GM12878 (cell line): Measurements from ENCODE around the gene CFLAR. TPM values are rescaled to one million over a fixed set of nuclear protein-coding genes. Genes with fewer than 3 reads are reported as not detected.

ENCODE experiments used
- ATAC-seq: fragments of 200-7000 bp; cut with Tn5 transposase; 3 replicates; pipeline ENCODE4 v1.9.1; 2020; ENCODE audit warnings: mild to moderate bottlenecking, moderate library complexity
- BruUV-seq: library from RNA; stranded (reverse); fragments of 400-500 nt; replicated peaks from 2 replicates; lab custom pipeline; 2021; lab: Mats Ljungman, UMichigan
- CTCF ChIA-PET: fragments of 300-600 bp; sonication (Branson Sonifier 250); formaldehyde crosslinking; extraction: SDS; loops from one replicate; lab custom pipeline; 2021; ENCODE audit warnings: inconsistent platforms; lab: Yijun Ruan, JAX
- POLR2A ChIA-PET: fragments of 350-600 bp; formaldehyde crosslinking; extraction: SDS; loops from one replicate; lab custom pipeline; 2021; ENCODE audit warnings: inconsistent platforms; lab: Charles Lee
- RAD21 ChIA-PET: fragments of 300-600 bp; sonication (Branson Sonifier 250); formaldehyde crosslinking; loops from one replicate; lab custom pipeline; 2023; ENCODE audit warnings: antibody characterized with exemption; ENCODE audit not compliant: unreplicated experiment; lab: Charles Lee
- SMC1A ChIA-PET: fragments of 300-600 bp; sonication (Branson Sonifier 250); formaldehyde crosslinking; loops from one replicate; lab custom pipeline; 2023; ENCODE audit not compliant: unreplicated experiment, uncharacterized antibody; lab: Charles Lee
- DNase-seq: peaks from one replicate; pipeline ENCODE4 v3.0.0-alpha.2; 2011; ENCODE audit warnings: low read depth, low spot score
- FAIRE-seq: peaks from 3 replicates; lab custom pipeline; 2011; peaks lifted over from hg19 to GRCh38; lab: Jason Lieb, UNC
- H2AFZ ChIP-seq: 2 replicates; pipeline ENCODE4 v1.6.0; 2011; ENCODE audit warnings: low read depth, low read length, control low read depth; ENCODE audit not compliant: control insufficient read depth
- H3K27ac ChIP-seq: 2 replicates; pipeline ENCODE4 v1.5.1; 2011; ENCODE audit warnings: control low read depth; ENCODE audit not compliant: control insufficient read depth, insufficient read depth
- H3K27me3 ChIP-seq, 2 experiments: replicated peaks in 1 of 2; 2 replicates each; pipeline versions ENCODE4 v1.6.0 to v1.6.1; 2011; ENCODE audit warnings: low read length in 1 of 2; ENCODE audit not compliant: control insufficient read depth in 2 of 2, insufficient read depth in 2 of 2
- H3K36me3 ChIP-seq, 2 experiments: 2 replicates each; pipeline ENCODE4 v1.5.1; 2011; ENCODE audit warnings: low read length in 1 of 2; ENCODE audit not compliant: control insufficient read depth in 2 of 2, insufficient read depth in 2 of 2
- H3K4me1 ChIP-seq: 2 replicates; pipeline ENCODE4 v1.6.1; 2011; ENCODE audit warnings: mild to moderate bottlenecking, low read length, moderate library complexity, mixed read lengths; ENCODE audit not compliant: control insufficient read depth, insufficient read depth
- H3K4me2 ChIP-seq: 2 replicates; pipeline ENCODE4 v1.6.0; 2011; ENCODE audit warnings: control low read depth; ENCODE audit not compliant: control insufficient read depth, insufficient read depth
- H3K4me3 ChIP-seq: fragments of 200-600 bp; sonication (generic); 2 replicates; pipeline ENCODE4 v1.5.1; 2016
- H3K79me2 ChIP-seq: 2 replicates; pipeline ENCODE4 v1.6.0; 2011; ENCODE audit warnings: low read length; ENCODE audit not compliant: control insufficient read depth, insufficient read depth
- H3K9ac ChIP-seq: 2 replicates; pipeline ENCODE4 v1.8.0; 2011; ENCODE audit warnings: low read length, control low read depth, mixed read lengths; ENCODE audit not compliant: control insufficient read depth, insufficient read depth
- H3K9me3 ChIP-seq: replicated peaks from 3 replicates; pipeline ENCODE4 v1.5.1; 2011; ENCODE audit warnings: mild to moderate bottlenecking, low read length; ENCODE audit not compliant: control insufficient read depth, insufficient read depth
- H4K20me1 ChIP-seq: 2 replicates; pipeline ENCODE4 v1.6.0; 2011; ENCODE audit not compliant: control insufficient read depth, insufficient read depth
- ASH2L ChIP-seq: fragments of 300-600, 200-600 bp; sonication (generic); IDR thresholded peaks from 2 replicates; pipeline ENCODE4 v1.6.1; 2017; ENCODE audit warnings: low read depth, mild to moderate bottlenecking, borderline replicate concordance
- BMI1 ChIP-seq: fragments of 450-650 bp; IDR thresholded peaks from 2 replicates; pipeline ENCODE4 v1.6.1; 2016; ENCODE audit warnings: mild to moderate bottlenecking, moderate library complexity, borderline replicate concordance
- CBX3 ChIP-seq: fragments of 200-600 bp; sonication (generic); IDR thresholded peaks from 2 replicates; pipeline ENCODE4 v1.6.1; 2016; ENCODE audit warnings: low read depth, borderline replicate concordance
- EED ChIP-seq: sonication (generic); IDR thresholded peaks from 2 replicates; pipeline ENCODE4 v1.6.1; 2016; ENCODE audit warnings: antibody characterized with exemption, low read depth
- ESRRA ChIP-seq: IDR thresholded peaks from 2 replicates; pipeline ENCODE4 v1.6.1; 2012; ENCODE audit warnings: mild to moderate bottlenecking, low read length, improper control_type of control experiment
- HDAC2 ChIP-seq: fragments of 200-600 bp; sonication (generic); IDR thresholded peaks from 2 replicates; pipeline ENCODE4 v1.6.1; 2017
- MEF2A ChIP-seq: IDR thresholded peaks from 2 replicates; pipeline ENCODE4 v1.6.1; 2011; ENCODE audit warnings: low read depth, mild to moderate bottlenecking, low read length, moderate library complexity; ENCODE audit not compliant: insufficient read depth
- NFYA ChIP-seq: IDR thresholded peaks from 2 replicates; pipeline ENCODE4 v1.6.1; 2011; ENCODE audit warnings: low read depth, mild to moderate bottlenecking, low read length, improper control_type of control experiment, borderline replicate concordance
- PAX5 ChIP-seq: IDR thresholded peaks from 2 replicates; pipeline ENCODE4 v1.6.1; 2011; ENCODE audit warnings: low read depth, low read length, borderline replicate concordance
- PBX3 ChIP-seq: IDR thresholded peaks from 2 replicates; pipeline ENCODE4 v1.6.1; 2011; ENCODE audit warnings: mild to moderate bottlenecking, low read depth, low read length, moderate library complexity; ENCODE audit not compliant: insufficient replicate concordance
- RB1 ChIP-seq: fragments of 450-650 bp; formaldehyde crosslinking; IDR thresholded peaks from 2 replicates; pipeline ENCODE4 v1.6.1; 2017; ENCODE audit warnings: mild to moderate bottlenecking, borderline replicate concordance
- SRF ChIP-seq, 2 experiments: IDR thresholded peaks; 2 replicates each; pipeline ENCODE4 v1.6.1; 2011; ENCODE audit warnings: low read depth in 2 of 2, low read length in 2 of 2, mild to moderate bottlenecking in 1 of 2, moderate library complexity in 1 of 2
- ZNF384 ChIP-seq: IDR thresholded peaks from 2 replicates; pipeline ENCODE4 v1.6.1; 2012; ENCODE audit warnings: low read depth, mild to moderate bottlenecking, low read length, improper control_type of control experiment, borderline replicate concordance
- ZZZ3 ChIP-seq: IDR thresholded peaks from 2 replicates; pipeline ENCODE4 v1.6.1; 2011; ENCODE audit warnings: low read depth; ENCODE audit not compliant: control insufficient read depth, insufficient read length
- WGBS: methylation state at CpG from one replicate; pipeline ENCODE4 v1.1.6; 2016; ENCODE audit warnings: low lambda C conversion rate; ENCODE audit not compliant: insufficient replicate concordance, insufficient coverage; ENCODE audit errors: missing lambda C conversion rate; 5-methylcytosine and 5-hydroxymethylcytosine counted together
- in situ Hi-C: fragments of 300-500 bp; cut with MboI; formaldehyde crosslinking; loops from 9 replicates; pipeline ENCODE4 v1.14.3; 2018; ENCODE audit warnings: mixed read lengths
- intact Hi-C: fragments of 100-400 bp; cut with micrococcal nuclease; formaldehyde crosslinking; loops from one replicate; pipeline ENCODE4 v1.14.2; 2022; ENCODE audit not compliant: unreplicated experiment
- polyA plus RNA-seq, 11 experiments: library from polyadenylated mRNA; depleted of rRNA in 4 of 11; unstranded in 6 of 11; stranded (reverse) in 5 of 11; fragments of >200 nt; fragmentation: Nextera tagmentation in 4 of 11; fragmentation: Illumina TruSeq in 1 of 11; extraction: Ambion mirVana in 4 of 11; extraction: Trizol in 1 of 11; gene quantifications; 1 replicate in 1 of 11; 2 replicates in 10 of 11; pipeline versions ENCODE4 v1.2.1 to v1.2.3, GENCODE V29; 2011 to 2016; ENCODE audit warnings: inconsistent platforms in 2 of 11, missing spikeins in 2 of 11, low read depth in 1 of 11
- total RNA-seq, 4 experiments: library from RNA; depleted of rRNA in 3 of 4; stranded (reverse); fragments of >200 nt in 3 of 4; fragmentation: Illumina TruSeq in 1 of 4; extraction: Trizol in 1 of 4; gene quantifications; 2 replicates each; pipeline versions ENCODE4 v1.2.1 to v1.2.3, GENCODE V29; 2013 to 2021
- TF ChIP-seq, protein P1 (sequence below): fragments of 450-650 bp; formaldehyde crosslinking; IDR thresholded peaks from 2 replicates; pipeline ENCODE4 v1.5.0; 2022; ENCODE audit warnings: mild to moderate bottlenecking, missing genetic modification characterization
- TF ChIP-seq, protein P2 (sequence below): IDR thresholded peaks from 2 replicates; pipeline ENCODE4 v1.6.1; 2011; ENCODE audit warnings: low read depth, low read length, improper control_type of control experiment, borderline replicate concordance

Gene CFLAR
- total and polyA plus RNA-seq, 10 of the 15 experiments (the other 5 are each of a cell fraction or from before 2014, with no cell fraction given), result 80.6 to 181 (median 101) TPM

DNA sequence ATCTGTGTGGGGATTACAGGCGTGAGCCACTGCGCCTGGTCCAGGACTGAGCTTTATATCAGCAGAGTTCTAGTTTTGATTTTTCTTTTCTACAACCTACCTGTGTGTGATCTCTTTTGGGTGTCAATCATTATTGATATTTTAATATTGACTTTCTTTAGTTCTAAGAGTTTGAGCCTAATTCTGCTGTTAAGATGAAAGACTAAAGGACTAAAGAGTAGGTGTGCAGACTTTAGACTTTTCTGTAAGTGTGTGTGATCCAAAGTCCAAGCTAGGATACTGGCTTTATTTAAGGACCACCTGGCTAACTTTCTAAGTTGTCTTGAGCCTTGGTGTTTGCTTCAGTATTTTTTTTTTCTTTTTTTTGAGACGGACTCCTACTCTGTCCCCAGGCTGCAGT is 79.4 kb downstream of the CFLAR start (continued):
- TF ChIP-seq, protein P1, sequence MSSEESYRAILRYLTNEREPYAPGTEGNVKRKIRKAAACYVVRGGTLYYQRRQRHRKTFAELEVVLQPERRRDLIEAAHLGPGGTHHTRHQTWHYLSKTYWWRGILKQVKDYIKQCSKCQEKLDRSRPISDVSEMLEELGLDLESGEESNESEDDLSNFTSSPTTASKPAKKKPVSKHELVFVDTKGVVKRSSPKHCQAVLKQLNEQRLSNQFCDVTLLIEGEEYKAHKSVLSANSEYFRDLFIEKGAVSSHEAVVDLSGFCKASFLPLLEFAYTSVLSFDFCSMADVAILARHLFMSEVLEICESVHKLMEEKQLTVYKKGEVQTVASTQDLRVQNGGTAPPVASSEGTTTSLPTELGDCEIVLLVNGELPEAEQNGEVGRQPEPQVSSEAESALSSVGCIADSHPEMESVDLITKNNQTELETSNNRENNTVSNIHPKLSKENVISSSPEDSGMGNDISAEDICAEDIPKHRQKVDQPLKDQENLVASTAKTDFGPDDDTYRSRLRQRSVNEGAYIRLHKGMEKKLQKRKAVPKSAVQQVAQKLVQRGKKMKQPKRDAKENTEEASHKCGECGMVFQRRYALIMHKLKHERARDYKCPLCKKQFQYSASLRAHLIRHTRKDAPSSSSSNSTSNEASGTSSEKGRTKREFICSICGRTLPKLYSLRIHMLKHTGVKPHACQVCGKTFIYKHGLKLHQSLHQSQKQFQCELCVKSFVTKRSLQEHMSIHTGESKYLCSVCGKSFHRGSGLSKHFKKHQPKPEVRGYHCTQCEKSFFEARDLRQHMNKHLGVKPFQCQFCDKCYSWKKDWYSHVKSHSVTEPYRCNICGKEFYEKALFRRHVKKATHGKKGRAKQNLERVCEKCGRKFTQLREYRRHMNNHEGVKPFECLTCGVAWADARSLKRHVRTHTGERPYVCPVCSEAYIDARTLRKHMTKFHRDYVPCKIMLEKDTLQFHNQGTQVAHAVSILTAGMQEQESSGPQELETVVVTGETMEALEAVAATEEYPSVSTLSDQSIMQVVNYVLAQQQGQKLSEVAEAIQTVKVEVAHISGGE (CRISPR knock-in tag), result no peak
- TF ChIP-seq ZZZ3 (no peak), ASH2L (no peak), ZNF384 (no peak), RB1 (no peak), ESRRA (no peak), NFYA (no peak), EED (no peak)
- TF ChIP-seq, all 136 proteins: peak for 0

DNA sequence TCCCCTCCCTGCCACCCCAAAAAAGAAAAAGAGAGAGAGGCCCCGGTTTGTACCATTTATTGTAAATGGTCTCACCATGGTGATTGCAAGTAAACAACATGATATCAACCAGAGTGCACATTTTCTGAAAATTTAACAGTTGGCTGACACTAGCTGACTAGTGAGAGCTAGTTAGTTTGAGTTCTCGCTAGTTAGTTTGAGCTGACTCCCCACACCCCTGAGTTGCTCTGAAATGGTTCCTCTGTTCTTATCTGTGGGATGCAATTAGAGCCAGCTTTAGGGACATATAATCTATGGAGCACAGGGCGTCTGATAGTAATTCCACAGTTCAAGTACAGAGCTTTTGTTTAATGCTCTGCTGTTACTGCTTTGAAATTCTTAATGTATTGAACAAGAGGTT is 80.0 kb downstream of the CFLAR start:
- intact Hi-C loops (no loop called here), in situ Hi-C loops (no loop called here)
- Histone ChIP-seq H3K4me3 (no peak overlapping the region), H4K20me1 (peaks cover 3% of the 10 kb centered on the region; the same call in 1 of the 2 replicates), H3K4me2 (no peak overlapping the region), H3K27ac (no peak overlapping the region), H3K79me2 (no peaks in the 10 kb centered on the region), H3K36me3 (no peaks in the 10 kb centered on the region; a peak in 3 of 4 replicates), H3K9me3 (no peaks in the 10 kb centered on the region; the same call in 2 of the 3 replicates), H3K4me1 (peaks cover 12% of the 10 kb centered on the region; the same call in 1 of the 2 replicates), H3K27me3 (no peaks in the 10 kb centered on the region), H3K9ac (no peak overlapping the region), H2AFZ (no peak overlapping the region)
- no TSS peak for BruUV-seq
- FAIRE-seq (no peak), DNase-seq (no peak), ATAC-seq (no peak)
- ChIA-PET SMC1A (interaction anchor here (0.8 to 6.6 kb wide), 10 partner anchors 9 to 127 kb away, joined by 3 to 86 read pairs (median 4); partner anchors contain the start of gene CASP10), RAD21 (interaction anchor here (1.2 to 2.8 kb wide), 5 partner anchors 9 to 37 kb away, joined by 3 to 33 read pairs (median 4); partner anchors contain the start of gene CASP10), POLR2A (interaction anchor here (0.8 to 1.1 kb wide), 2 partner anchors 13 to 16 kb away, joined by 3 to 4 read pairs; partner anchors contain the start of gene CASP10), CTCF (interaction anchor here (0.8 to 7.2 kb wide), 10 partner anchors 8 to 37 kb away, joined by 3 to 85 read pairs (median 4); partner anchors contain the start of gene CASP10)
- 90% methylated on average over 3 of the region's 3 CpGs for WGBS
- TF ChIP-seq SRF (IDR thresholded peaks at IDR 0.05; ENCODE audit: low read depth in 2 of 2, low read length in 2 of 2) (no peak), NFYA (no peak), PBX3 (no peak), ZZZ3 (no peak), PAX5 (no peak), HDAC2 (no peak), MEF2A (no peak), CBX3 (no peak), BMI1 (no peak)
- TF ChIP-seq, protein P2, sequence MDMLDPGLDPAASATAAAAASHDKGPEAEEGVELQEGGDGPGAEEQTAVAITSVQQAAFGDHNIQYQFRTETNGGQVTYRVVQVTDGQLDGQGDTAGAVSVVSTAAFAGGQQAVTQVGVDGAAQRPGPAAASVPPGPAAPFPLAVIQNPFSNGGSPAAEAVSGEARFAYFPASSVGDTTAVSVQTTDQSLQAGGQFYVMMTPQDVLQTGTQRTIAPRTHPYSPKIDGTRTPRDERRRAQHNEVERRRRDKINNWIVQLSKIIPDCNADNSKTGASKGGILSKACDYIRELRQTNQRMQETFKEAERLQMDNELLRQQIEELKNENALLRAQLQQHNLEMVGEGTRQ, result no peak
